Measurements from ENCODE around the gene FILIP1.

The FILIP1 gene

GRCh38 chr6:75315978-75316377, 177.6 kb downstream of the FILIP1 start:
- TF ChIP-seq, protein P1, sequence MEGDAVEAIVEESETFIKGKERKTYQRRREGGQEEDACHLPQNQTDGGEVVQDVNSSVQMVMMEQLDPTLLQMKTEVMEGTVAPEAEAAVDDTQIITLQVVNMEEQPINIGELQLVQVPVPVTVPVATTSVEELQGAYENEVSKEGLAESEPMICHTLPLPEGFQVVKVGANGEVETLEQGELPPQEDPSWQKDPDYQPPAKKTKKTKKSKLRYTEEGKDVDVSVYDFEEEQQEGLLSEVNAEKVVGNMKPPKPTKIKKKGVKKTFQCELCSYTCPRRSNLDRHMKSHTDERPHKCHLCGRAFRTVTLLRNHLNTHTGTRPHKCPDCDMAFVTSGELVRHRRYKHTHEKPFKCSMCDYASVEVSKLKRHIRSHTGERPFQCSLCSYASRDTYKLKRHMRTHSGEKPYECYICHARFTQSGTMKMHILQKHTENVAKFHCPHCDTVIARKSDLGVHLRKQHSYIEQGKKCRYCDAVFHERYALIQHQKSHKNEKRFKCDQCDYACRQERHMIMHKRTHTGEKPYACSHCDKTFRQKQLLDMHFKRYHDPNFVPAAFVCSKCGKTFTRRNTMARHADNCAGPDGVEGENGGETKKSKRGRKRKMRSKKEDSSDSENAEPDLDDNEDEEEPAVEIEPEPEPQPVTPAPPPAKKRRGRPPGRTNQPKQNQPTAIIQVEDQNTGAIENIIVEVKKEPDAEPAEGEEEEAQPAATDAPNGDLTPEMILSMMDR (IDR thresholded peaks at IDR 0.05; ENCODE audit: low read depth, low read length), result no peak
- no peaks in the 10 kb centered on the region for H3K9me3 ChIP-seq (ENCODE audit: severe bottlenecking)
- no peak for DNase-seq
- no peaks in the 10 kb centered on the region for H3K27me3 ChIP-seq (ENCODE audit: insufficient read depth, low read depth, severe bottlenecking)
- no peaks in the 10 kb centered on the region for H3K36me3 ChIP-seq
- no peak overlapping the region for H3K4me3 ChIP-seq (ENCODE audit: low read depth, low read length)
- no peak overlapping the region for H3K27ac ChIP-seq

- Histone ChIP-seq H3K36me3 (no peaks in the 10 kb centered on the region), H3K27me3 (ENCODE audit: insufficient read depth, low read depth, severe bottlenecking) (no peaks in the 10 kb centered on the region), H3K4me3 (ENCODE audit: low read depth, low read length) (no peak overlapping the region), H3K27ac (no peak overlapping the region), H3K9me3 (ENCODE audit: severe bottlenecking) (no peaks in the 10 kb centered on the region)
- DNase-seq, result no peak
- TF ChIP-seq, protein P1 (IDR thresholded peaks at IDR 0.05; ENCODE audit: low read depth, low read length), result no peak
Observed at GRCh38 chr6:75308250-75308988, 185.2 kb downstream of the FILIP1 start.

DNA sequence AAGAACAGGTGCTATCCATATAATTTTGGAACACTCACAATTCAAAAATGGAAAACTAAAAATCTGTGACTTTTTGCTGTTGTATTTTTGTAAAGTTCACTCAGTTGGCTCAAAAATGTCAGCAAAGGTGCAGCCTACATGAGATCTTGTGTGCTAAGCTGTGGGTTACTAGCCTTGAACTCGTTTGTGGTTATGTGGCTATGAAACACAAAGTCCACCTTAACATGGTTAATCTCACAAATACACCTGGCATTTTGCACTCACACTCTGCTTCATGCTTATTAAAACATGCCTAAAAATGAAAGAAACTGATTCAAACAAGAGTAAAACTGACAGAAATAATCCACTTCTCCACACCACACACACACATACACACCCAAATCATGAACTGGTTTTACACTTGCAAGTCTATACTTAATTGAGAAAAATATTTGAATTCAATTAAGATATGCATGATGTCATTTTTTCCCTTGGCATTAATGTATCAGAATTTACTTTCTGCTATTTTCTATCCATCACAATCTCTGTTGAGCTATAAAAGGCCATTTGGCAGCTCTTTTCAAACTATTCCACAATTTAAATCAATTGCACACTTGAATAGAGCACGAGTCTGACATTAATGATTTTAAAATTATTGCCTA, 186.1 kb downstream of the FILIP1 start:
- TF ChIP-seq, protein P1 (IDR thresholded peaks at IDR 0.05; ENCODE audit: low read depth, low read length), result no peak
- Histone ChIP-seq H3K9me3 (ENCODE audit: severe bottlenecking) (no peaks in the 10 kb centered on the region), H3K27ac (no peak overlapping the region), H3K4me3 (ENCODE audit: low read depth, low read length) (no peak overlapping the region), H3K36me3 (no peaks in the 10 kb centered on the region), H3K27me3 (ENCODE audit: insufficient read depth, low read depth, severe bottlenecking) (no peaks in the 10 kb centered on the region)
- DNase-seq, result no peak

DNA sequence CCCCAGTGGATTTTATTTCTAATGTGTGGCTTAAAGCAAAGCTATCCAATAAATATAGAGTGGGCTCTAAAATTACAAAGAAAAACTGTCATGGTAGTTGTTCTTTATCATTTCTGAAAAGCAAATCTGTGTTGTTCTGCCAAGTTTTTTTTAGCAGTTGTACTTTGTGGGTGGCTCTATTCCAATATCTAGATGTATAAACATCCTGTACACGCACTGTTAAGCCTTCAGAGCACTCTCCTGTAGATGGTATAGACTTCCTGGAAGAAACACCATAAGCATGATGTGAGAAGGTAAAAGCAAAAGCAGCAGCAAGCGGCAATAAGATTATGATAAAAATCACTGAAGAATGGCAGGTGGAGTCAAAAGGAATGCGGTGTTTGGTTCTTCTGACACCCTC, 187.5 kb downstream of the FILIP1 start:
- DNase-seq, result no peak
- Histone ChIP-seq H3K4me3 (ENCODE audit: low read depth, low read length) (no peak overlapping the region), H3K27ac (no peak overlapping the region), H3K36me3 (no peaks in the 10 kb centered on the region), H3K9me3 (ENCODE audit: severe bottlenecking) (no peaks in the 10 kb centered on the region), H3K27me3 (ENCODE audit: insufficient read depth, low read depth, severe bottlenecking) (no peaks in the 10 kb centered on the region)
- TF ChIP-seq, protein P1 (IDR thresholded peaks at IDR 0.05; ENCODE audit: low read depth, low read length), result no peak

DNA sequence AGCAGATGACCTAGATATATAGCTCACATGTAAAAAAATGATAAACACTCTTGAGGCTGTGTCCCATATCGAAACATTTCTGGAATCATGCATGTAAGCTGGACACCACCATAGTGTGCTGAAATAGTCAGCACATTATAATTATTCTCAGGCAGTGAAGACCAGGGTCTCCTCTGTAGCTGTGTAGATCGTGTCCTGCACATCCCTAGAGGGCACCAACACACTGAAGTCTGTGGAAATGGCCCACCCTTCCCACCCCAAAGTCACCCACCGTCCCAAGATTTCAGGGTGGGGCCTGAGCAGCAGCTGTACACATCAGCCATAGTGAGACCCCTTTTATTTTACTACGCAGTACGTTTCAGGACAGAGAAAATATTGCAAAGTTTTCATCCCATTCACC, 188.0 kb downstream of the FILIP1 start:
- TF ChIP-seq, protein P1 (IDR thresholded peaks at IDR 0.05; ENCODE audit: low read depth, low read length), result no peak
- Histone ChIP-seq H3K4me3 (ENCODE audit: low read depth, low read length) (no peak overlapping the region), H3K27me3 (ENCODE audit: insufficient read depth, low read depth, severe bottlenecking) (no peaks in the 10 kb centered on the region), H3K27ac (no peak overlapping the region), H3K36me3 (no peaks in the 10 kb centered on the region), H3K9me3 (ENCODE audit: severe bottlenecking) (no peaks in the 10 kb centered on the region)
- DNase-seq, result no peak
